ENCODE measurements around the gene DNAH8.
"Not testable (repeated sequence)": the region's sequence is repeated elsewhere in the genome, so short reads cannot be mapped to it uniquely, and the experiment has no call there.

Gene DNAH8

GRCh38 chr6:38910207-38910606, 195.1 kb downstream of the DNAH8 start:
- no peak for DNase-seq

GRCh38 chr6:38912378-38912777, 197.3 kb downstream of the DNAH8 start:
- no peak for DNase-seq

- no peak for DNase-seq
Observed at GRCh38 chr6:38915205-38915925, 200.3 kb downstream of the DNAH8 start.

GRCh38 chr6:38921540-38921939, 206.4 kb downstream of the DNAH8 start:
- not testable (repeated sequence) for DNase-seq

- DNase-seq, result no peak
Observed at GRCh38 chr6:38924791-38925509, 209.8 kb downstream of the DNAH8 start.

GRCh38 chr6:38929560-38929959, 214.4 kb downstream of the DNAH8 start:
- no peak for DNase-seq

GRCh38 chr6:38933426-38933825, 218.3 kb downstream of the DNAH8 start:
- no peak for DNase-seq

GRCh38 chr6:38935051-38935450, 219.9 kb downstream of the DNAH8 start:
- no peak for DNase-seq

GRCh38 chr6:38937839-38938613, 222.9 kb downstream of the DNAH8 start:
- DNase-seq, result no peak

- DNase-seq, result no peak
Observed at GRCh38 chr6:38938741-38939140, 223.6 kb downstream of the DNAH8 start.

- no peak for DNase-seq
Observed at GRCh38 chr6:38942442-38942841, 227.3 kb downstream of the DNAH8 start.

GRCh38 chr6:38942965-38943364, 227.9 kb downstream of the DNAH8 start:
- no peak for DNase-seq

GRCh38 chr6:38943964-38944363, 228.9 kb downstream of the DNAH8 start:
- no peak for DNase-seq

- DNase-seq, result no peak
Observed at GRCh38 chr6:38944655-38945279, 229.7 kb downstream of the DNAH8 start.

GRCh38 chr6:38955861-38956260, 240.8 kb downstream of the DNAH8 start:
- DNase-seq, result no peak

GRCh38 chr6:38957426-38957825, 242.3 kb downstream of the DNAH8 start:
- DNase-seq, result no peak

GRCh38 chr6:38959138-38959537, 244.0 kb downstream of the DNAH8 start:
- no peak for DNase-seq

GRCh38 chr6:38968702-38969149, 253.6 kb downstream of the DNAH8 start:
- no peak for DNase-seq

GRCh38 chr6:38973178-38974057, 258.3 kb downstream of the DNAH8 start:
- no peak for DNase-seq

GRCh38 chr6:38974389-38975151, 259.5 kb downstream of the DNAH8 start:
- no peak for DNase-seq

GRCh38 chr6:38975621-38976049, 260.5 kb downstream of the DNAH8 start:
- no peak for DNase-seq
